ENCODE data around the gene P2RY2. TPM values are rescaled to one million over a fixed set of nuclear protein-coding genes. Genes with fewer than 3 reads are reported as not detected.

P2RY2 gene
- total and polyA plus RNA-seq, 9 of the 15 experiments (the other 6 are each of a cell fraction or from before 2014, with no cell fraction given): not detected

- TF ChIP-seq REST (IDR thresholded peaks at IDR 0.05; ENCODE audit: borderline replicate concordance) (peak; percentile 39; the same call in 1 of the 2 replicates), REST (CRISPR knock-in tag; IDR thresholded peaks at IDR 0.05; ENCODE audit: low read depth) (no peak), ARID2 (IDR thresholded peaks at IDR 0.05) (no peak), CTBP1 (IDR thresholded peaks at IDR 0.05; ENCODE audit: borderline replicate concordance) (peak; percentile 65; the same call in 1 of the 2 replicates), NFYB (IDR thresholded peaks at IDR 0.05; ENCODE audit: extremely low read depth, insufficient read length) (no peak), TFAP4 (CRISPR knock-in tag; IDR thresholded peaks at IDR 0.05; ENCODE audit: borderline replicate concordance) (peak; percentile 66; the same call in 1 of the 2 replicates), CHD1 (IDR thresholded peaks at IDR 0.05; ENCODE audit: low read length) (no peak), SNAPC5 (CRISPR knock-in tag; IDR thresholded peaks at IDR 0.05) (no peak), ARID1B (IDR thresholded peaks at IDR 0.05) (no peak), E2F3 (CRISPR knock-in tag; IDR thresholded peaks at IDR 0.05) (no peak), ZNF778 (CRISPR knock-in tag; IDR thresholded peaks at IDR 0.05) (no peak), NCOA1 (IDR thresholded peaks at IDR 0.05; ENCODE audit: low read depth) (no peak), PHB2 (IDR thresholded peaks at IDR 0.05; ENCODE audit: low read depth) (no peak), NFE2 (IDR thresholded peaks at IDR 0.05; ENCODE audit: low read depth) (no peak), POLR2AphosphoS5 (IDR thresholded peaks at IDR 0.05; ENCODE audit: control insufficient read depth, insufficient read depth, low read depth, low read length) (no peak), SMC3 (conservative IDR thresholded peaks at IDR 0.05; ENCODE audit: insufficient read depth, low read depth, low read length) (peak; percentile 76; the same call in 1 of the 2 replicates), CBFB (CRISPR knock-in tag; IDR thresholded peaks at IDR 0.05) (no peak)
- TF ChIP-seq, protein P1, sequence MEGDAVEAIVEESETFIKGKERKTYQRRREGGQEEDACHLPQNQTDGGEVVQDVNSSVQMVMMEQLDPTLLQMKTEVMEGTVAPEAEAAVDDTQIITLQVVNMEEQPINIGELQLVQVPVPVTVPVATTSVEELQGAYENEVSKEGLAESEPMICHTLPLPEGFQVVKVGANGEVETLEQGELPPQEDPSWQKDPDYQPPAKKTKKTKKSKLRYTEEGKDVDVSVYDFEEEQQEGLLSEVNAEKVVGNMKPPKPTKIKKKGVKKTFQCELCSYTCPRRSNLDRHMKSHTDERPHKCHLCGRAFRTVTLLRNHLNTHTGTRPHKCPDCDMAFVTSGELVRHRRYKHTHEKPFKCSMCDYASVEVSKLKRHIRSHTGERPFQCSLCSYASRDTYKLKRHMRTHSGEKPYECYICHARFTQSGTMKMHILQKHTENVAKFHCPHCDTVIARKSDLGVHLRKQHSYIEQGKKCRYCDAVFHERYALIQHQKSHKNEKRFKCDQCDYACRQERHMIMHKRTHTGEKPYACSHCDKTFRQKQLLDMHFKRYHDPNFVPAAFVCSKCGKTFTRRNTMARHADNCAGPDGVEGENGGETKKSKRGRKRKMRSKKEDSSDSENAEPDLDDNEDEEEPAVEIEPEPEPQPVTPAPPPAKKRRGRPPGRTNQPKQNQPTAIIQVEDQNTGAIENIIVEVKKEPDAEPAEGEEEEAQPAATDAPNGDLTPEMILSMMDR (IDR thresholded peaks at IDR 0.05 in 2 of 3, conservative IDR thresholded peaks at IDR 0.05 in 1 of 3; ENCODE audit: insufficient read depth in 2 of 3, low read depth in 1 of 3, low read length in 3 of 3): peak; percentile 77 to 92 (median 87)
These were observed 33.0 kb upstream of the P2RY2 start (continued) for GRCh38 chr11:73184953-73185671.

All from K562 (cell line).